ENCODE measurements around the gene CTNNBL1.
"Not testable (repeated sequence)": the region's sequence is repeated elsewhere in the genome, so short reads cannot be mapped to it uniquely, and the experiment has no call there.

DNA sequence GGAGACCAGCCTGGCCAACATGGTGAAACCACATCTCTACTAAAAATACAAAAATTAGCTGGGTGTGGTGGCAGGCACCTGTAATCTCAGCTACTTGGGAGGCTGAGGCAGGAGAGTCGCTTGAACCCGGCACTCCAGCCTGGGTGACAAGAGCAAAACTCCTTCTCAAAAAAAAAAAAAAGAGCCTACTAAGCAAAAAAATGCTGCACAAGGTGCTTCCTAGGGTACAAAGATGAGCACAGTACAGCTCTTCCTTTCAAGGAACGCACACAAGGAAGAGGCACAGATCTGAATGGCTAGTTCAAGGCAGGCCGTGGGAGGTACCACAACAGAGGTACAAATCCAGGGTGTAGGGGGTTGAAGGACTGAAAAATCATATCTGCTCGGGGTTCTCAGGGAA lies 162.2 kb downstream of the CTNNBL1 start:
- TF ChIP-seq, protein P1, sequence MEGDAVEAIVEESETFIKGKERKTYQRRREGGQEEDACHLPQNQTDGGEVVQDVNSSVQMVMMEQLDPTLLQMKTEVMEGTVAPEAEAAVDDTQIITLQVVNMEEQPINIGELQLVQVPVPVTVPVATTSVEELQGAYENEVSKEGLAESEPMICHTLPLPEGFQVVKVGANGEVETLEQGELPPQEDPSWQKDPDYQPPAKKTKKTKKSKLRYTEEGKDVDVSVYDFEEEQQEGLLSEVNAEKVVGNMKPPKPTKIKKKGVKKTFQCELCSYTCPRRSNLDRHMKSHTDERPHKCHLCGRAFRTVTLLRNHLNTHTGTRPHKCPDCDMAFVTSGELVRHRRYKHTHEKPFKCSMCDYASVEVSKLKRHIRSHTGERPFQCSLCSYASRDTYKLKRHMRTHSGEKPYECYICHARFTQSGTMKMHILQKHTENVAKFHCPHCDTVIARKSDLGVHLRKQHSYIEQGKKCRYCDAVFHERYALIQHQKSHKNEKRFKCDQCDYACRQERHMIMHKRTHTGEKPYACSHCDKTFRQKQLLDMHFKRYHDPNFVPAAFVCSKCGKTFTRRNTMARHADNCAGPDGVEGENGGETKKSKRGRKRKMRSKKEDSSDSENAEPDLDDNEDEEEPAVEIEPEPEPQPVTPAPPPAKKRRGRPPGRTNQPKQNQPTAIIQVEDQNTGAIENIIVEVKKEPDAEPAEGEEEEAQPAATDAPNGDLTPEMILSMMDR (IDR thresholded peaks at IDR 0.05), result not testable (repeated sequence)
- TF ChIP-seq EP300 (IDR thresholded peaks at IDR 0.05); POLR2A (IDR thresholded peaks at IDR 0.05; ENCODE audit: low read depth); POLR2AphosphoS5 (IDR thresholded peaks at IDR 0.05): not testable (repeated sequence)

Measured in esophagus muscularis mucosa (tissue), 4 donors.